Neural progenitor cell (in vitro differentiated cells): ENCODE measurements around the gene KEL. TPM values are rescaled to one million over a fixed set of nuclear protein-coding genes. Genes with fewer than 3 reads are reported as not detected.

ENCODE experiments used
- DNase-seq: peaks from one replicate; pipeline ENCODE4 v3.0.0-alpha.2; 2016; ENCODE audit warnings: low spot score
- H2AFZ ChIP-seq: fragments of 200-600 bp; sonication (generic); replicated peaks from 2 replicates; pipeline ENCODE4 v1.6.1; 2016; ENCODE audit warnings: antibody characterized with exemption
- H3F3A ChIP-seq: fragments of 200-600 bp; sonication (generic); 2 replicates; pipeline ENCODE4 v1.6.1; 2016; ENCODE audit warnings: antibody characterized with exemption, low read depth
- H3K27ac ChIP-seq: fragments of 200-600 bp; sonication (generic); 2 replicates; pipeline ENCODE4 v1.5.1; 2016; ENCODE audit warnings: mild to moderate bottlenecking
- H3K27me3 ChIP-seq: fragments of 200-600 bp; sonication (generic); 2 replicates; pipeline ENCODE4 v1.6.1; 2016; ENCODE audit warnings: mild to moderate bottlenecking, moderate library complexity
- H3K36me3 ChIP-seq: fragments of 200-600 bp; sonication (generic); 2 replicates; pipeline ENCODE4 v1.5.1; 2016
- H3K4me1 ChIP-seq: fragments of 200-600 bp; sonication (generic); 2 replicates; pipeline ENCODE4 v1.6.1; 2016; ENCODE audit warnings: mixed run types
- H3K4me2 ChIP-seq: fragments of 200-600 bp; sonication (generic); 2 replicates; pipeline ENCODE4 v1.6.1; 2016
- H3K4me3 ChIP-seq: fragments of 200-600 bp; sonication (generic); 2 replicates; pipeline ENCODE4 v1.5.1; 2016
- H3K79me2 ChIP-seq: fragments of 200-600 bp; sonication (generic); 2 replicates; pipeline ENCODE4 v1.6.1; 2016; ENCODE audit warnings: low read depth
- H3K9ac ChIP-seq: fragments of 200-600 bp; sonication (generic); 2 replicates; pipeline ENCODE4 v1.6.1; 2016
- H3K9me3 ChIP-seq: fragments of 200-600 bp; sonication (generic); 2 replicates; pipeline ENCODE4 v1.5.1; 2016; ENCODE audit warnings: low read depth
- H4K20me1 ChIP-seq: fragments of 200-600 bp; sonication (generic); 2 replicates; pipeline ENCODE4 v1.6.1; 2016; ENCODE audit warnings: low read depth
- H3K27ac Mint-ChIP-seq: 3 replicates; pipeline ENCODE4 v1.8.0; 2021; ENCODE audit warnings: mixed read lengths
- H3K27me3 Mint-ChIP-seq: 2 replicates; pipeline ENCODE4 v1.8.0; 2022; ENCODE audit warnings: low read depth, mild to moderate bottlenecking, inconsistent platforms, moderate library complexity, mixed read lengths; ENCODE audit not compliant: insufficient read depth
- H3K36me3 Mint-ChIP-seq: 3 replicates; pipeline ENCODE4 v1.8.0; 2021; ENCODE audit warnings: mixed read lengths
- H3K4me1 Mint-ChIP-seq: 3 replicates; pipeline ENCODE4 v1.8.0; 2021; ENCODE audit warnings: mixed read lengths
- H3K4me3 Mint-ChIP-seq: 3 replicates; pipeline ENCODE4 v1.8.0; 2021; ENCODE audit warnings: mild to moderate bottlenecking, moderate library complexity, mixed read lengths
- H3K9me3 Mint-ChIP-seq: 3 replicates; pipeline ENCODE4 v1.8.0; 2020; ENCODE audit warnings: mixed read lengths
- CTCF ChIP-seq: fragments of 200-600 bp; sonication (generic); IDR thresholded peaks from 2 replicates; pipeline ENCODE4 v1.5.1; 2017; ENCODE audit warnings: antibody characterized with exemption, mild to moderate bottlenecking
- EZH2 ChIP-seq: fragments of 200-600 bp; sonication (generic); IDR thresholded peaks from 2 replicates; pipeline ENCODE4 v1.6.1; 2017; ENCODE audit warnings: antibody characterized with exemption, mild to moderate bottlenecking, moderate library complexity
- EZH2phosphoT487 ChIP-seq: fragments of 200-600 bp; sonication (generic); IDR thresholded peaks from 2 replicates; pipeline ENCODE4 v1.6.1; 2017; ENCODE audit warnings: antibody characterized with exemption
- total RNA-seq: library from RNA; depleted of rRNA; stranded (reverse); fragments of >200 nt; gene quantifications from 2 replicates; pipeline ENCODE4 v1.2.3, GENCODE V29; 2015; ENCODE audit warnings: low replicate concordance

KEL gene
- total RNA-seq, 1 donor from 2014 or later = not detected

- Histone ChIP-seq H3K9me3 (no peaks in the 10 kb centered on the region), H3K4me3 (no peak overlapping the region), H3K9ac (no peak overlapping the region), H3K79me2 (no peaks in the 10 kb centered on the region), H4K20me1 (no peaks in the 10 kb centered on the region), H3F3A (no peaks in the 10 kb centered on the region), H3K27me3 (no peaks in the 10 kb centered on the region), H2AFZ (no peak overlapping the region), H3K4me1 (no peaks in the 10 kb centered on the region), H3K36me3 (no peaks in the 10 kb centered on the region), H3K27ac (no peak overlapping the region), H3K4me2 (no peak overlapping the region)
- Mint-ChIP-seq H3K9me3 (no peaks in the 10 kb centered on the region), H3K27me3 (no peaks in the 10 kb centered on the region), H3K36me3 (no peaks in the 10 kb centered on the region), H3K4me3 (no peak overlapping the region), H3K4me1 (no peaks in the 10 kb centered on the region), H3K27ac (no peak overlapping the region)
- no peak for DNase-seq
- no peak for TF ChIP-seq CTCF
Measured at GRCh38 chr7:142945001-142945400, 17.2 kb downstream of the KEL start.

GRCh38 chr7:142943706-142944268 lies 18.4 kb downstream of the KEL start:
- Histone ChIP-seq H3K27me3 (no peaks in the 10 kb centered on the region), H2AFZ (no peak overlapping the region), H3K4me1 (no peaks in the 10 kb centered on the region), H3K9ac (no peak overlapping the region), H4K20me1 (no peaks in the 10 kb centered on the region), H3K79me2 (no peaks in the 10 kb centered on the region), H3K9me3 (no peaks in the 10 kb centered on the region), H3K27ac (no peak overlapping the region), H3K4me2 (no peak overlapping the region), H3K36me3 (no peaks in the 10 kb centered on the region), H3F3A (no peaks in the 10 kb centered on the region), H3K4me3 (no peak overlapping the region)
- Mint-ChIP-seq H3K4me1 (no peaks in the 10 kb centered on the region), H3K27ac (no peak overlapping the region), H3K9me3 (no peaks in the 10 kb centered on the region), H3K4me3 (no peak overlapping the region), H3K36me3 (no peaks in the 10 kb centered on the region), H3K27me3 (peaks cover 2% of the 10 kb centered on the region)
- DNase-seq = no peak
- TF ChIP-seq EZH2 = no peak
- no peak for TF ChIP-seq CTCF
- no peak for TF ChIP-seq EZH2phosphoT487

GRCh38 chr7:142942746-142943145 lies 19.4 kb downstream of the KEL start:
- Histone ChIP-seq H3K4me2 (no peak overlapping the region), H3K27me3 (no peaks in the 10 kb centered on the region), H4K20me1 (no peaks in the 10 kb centered on the region), H3F3A (no peaks in the 10 kb centered on the region), H3K4me3 (no peak overlapping the region), H3K4me1 (no peaks in the 10 kb centered on the region), H3K79me2 (no peaks in the 10 kb centered on the region), H3K36me3 (no peaks in the 10 kb centered on the region), H3K27ac (no peak overlapping the region), H3K9me3 (no peaks in the 10 kb centered on the region), H3K9ac (no peak overlapping the region), H2AFZ (no peak overlapping the region)
- no peak overlapping the region for H3K4me3 Mint-ChIP-seq
- no peak overlapping the region for H3K27ac Mint-ChIP-seq
- no peaks in the 10 kb centered on the region for H3K36me3 Mint-ChIP-seq
- TF ChIP-seq CTCF = no peak
- no peak for TF ChIP-seq EZH2
- TF ChIP-seq EZH2phosphoT487 = no peak
- peaks cover 3% of the 10 kb centered on the region for H3K4me1 Mint-ChIP-seq
- peaks cover 2% of the 10 kb centered on the region for H3K27me3 Mint-ChIP-seq
- no peak for DNase-seq
- no peaks in the 10 kb centered on the region for H3K9me3 Mint-ChIP-seq
